ENCODE results near the gene SLC27A6.

DNA sequence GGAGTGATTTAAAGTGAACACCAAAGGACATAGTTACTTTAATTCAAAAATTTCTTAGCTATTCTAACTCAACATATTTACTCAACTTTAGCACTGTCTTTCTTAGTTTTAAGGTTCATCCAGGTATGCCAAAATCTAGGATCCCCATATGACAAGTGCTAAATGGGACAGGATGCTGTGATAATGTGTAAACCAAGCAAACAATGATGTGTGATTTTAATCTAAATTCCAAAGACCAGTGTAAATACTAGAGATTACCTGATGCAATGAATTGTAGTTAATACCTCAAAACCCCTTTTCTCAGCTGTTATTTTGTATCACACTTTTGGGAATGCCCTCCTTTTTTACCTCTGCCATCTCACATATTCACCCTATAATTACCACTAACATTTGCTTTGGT lies 102.5 kb downstream of the SLC27A6 start:
- TF ChIP-seq, protein P1, sequence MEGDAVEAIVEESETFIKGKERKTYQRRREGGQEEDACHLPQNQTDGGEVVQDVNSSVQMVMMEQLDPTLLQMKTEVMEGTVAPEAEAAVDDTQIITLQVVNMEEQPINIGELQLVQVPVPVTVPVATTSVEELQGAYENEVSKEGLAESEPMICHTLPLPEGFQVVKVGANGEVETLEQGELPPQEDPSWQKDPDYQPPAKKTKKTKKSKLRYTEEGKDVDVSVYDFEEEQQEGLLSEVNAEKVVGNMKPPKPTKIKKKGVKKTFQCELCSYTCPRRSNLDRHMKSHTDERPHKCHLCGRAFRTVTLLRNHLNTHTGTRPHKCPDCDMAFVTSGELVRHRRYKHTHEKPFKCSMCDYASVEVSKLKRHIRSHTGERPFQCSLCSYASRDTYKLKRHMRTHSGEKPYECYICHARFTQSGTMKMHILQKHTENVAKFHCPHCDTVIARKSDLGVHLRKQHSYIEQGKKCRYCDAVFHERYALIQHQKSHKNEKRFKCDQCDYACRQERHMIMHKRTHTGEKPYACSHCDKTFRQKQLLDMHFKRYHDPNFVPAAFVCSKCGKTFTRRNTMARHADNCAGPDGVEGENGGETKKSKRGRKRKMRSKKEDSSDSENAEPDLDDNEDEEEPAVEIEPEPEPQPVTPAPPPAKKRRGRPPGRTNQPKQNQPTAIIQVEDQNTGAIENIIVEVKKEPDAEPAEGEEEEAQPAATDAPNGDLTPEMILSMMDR (IDR thresholded peaks at IDR 0.05) = no peak
- TF ChIP-seq POLR2A (IDR thresholded peaks at IDR 0.05) = no peak

Measured in thyroid gland (tissue), 4 donors.